Measurements from ENCODE around the gene TSPEAR.
A peak's percentile ranks its signal among the peaks of the same experiment; 100 is the strongest.

The TSPEAR gene

GRCh38 chr21:44740742-44741141 is 29.4 kb upstream of the TSPEAR start:
- TF ChIP-seq CTCF (IDR thresholded peaks at IDR 0.05; ENCODE audit: low read length, missing control alignments), result no peak
- DNase-seq (ENCODE audit: low read depth), result no peak
- H3K4me3 ChIP-seq (replicated peaks; ENCODE audit: low read depth, low read length), result no peak overlapping the region

GRCh38 chr21:44739316-44739715 is 27.9 kb upstream of the TSPEAR start:
- no peak for TF ChIP-seq CTCF (IDR thresholded peaks at IDR 0.05; ENCODE audit: low read length, missing control alignments)
- H3K4me3 ChIP-seq (replicated peaks; ENCODE audit: low read depth, low read length), result no peak overlapping the region
- no peak for DNase-seq (ENCODE audit: low read depth)

GRCh38 chr21:44738621-44739020 is 27.2 kb upstream of the TSPEAR start:
- DNase-seq (ENCODE audit: low read depth), result no peak
- H3K4me3 ChIP-seq (replicated peaks; ENCODE audit: low read depth, low read length), result no peak overlapping the region
- TF ChIP-seq CTCF (IDR thresholded peaks at IDR 0.05; ENCODE audit: low read length, missing control alignments), result no peak

GRCh38 chr21:44737706-44738354 is 26.5 kb upstream of the TSPEAR start:
- peak; percentile 38 for DNase-seq (ENCODE audit: low read depth)
- H3K4me3 ChIP-seq (replicated peaks; ENCODE audit: low read depth, low read length), result no peak overlapping the region
- TF ChIP-seq CTCF (IDR thresholded peaks at IDR 0.05; ENCODE audit: low read length, missing control alignments), result no peak

- no peak overlapping the region for H3K4me3 ChIP-seq (replicated peaks; ENCODE audit: low read depth, low read length)
- no peak for TF ChIP-seq CTCF (IDR thresholded peaks at IDR 0.05; ENCODE audit: low read length, missing control alignments)
- no peak for DNase-seq (ENCODE audit: low read depth)
Measured at GRCh38 chr21:44736291-44737004, 25.1 kb upstream of the TSPEAR start.

- H3K4me3 ChIP-seq (replicated peaks; ENCODE audit: low read depth, low read length), result no peak overlapping the region
- no peak for DNase-seq (ENCODE audit: low read depth)
- TF ChIP-seq CTCF (IDR thresholded peaks at IDR 0.05; ENCODE audit: low read length, missing control alignments), result no peak
Measured at GRCh38 chr21:44735821-44736220, 24.4 kb upstream of the TSPEAR start.

- H3K4me3 ChIP-seq (replicated peaks; ENCODE audit: low read depth, low read length), result no peak overlapping the region
- no peak for TF ChIP-seq CTCF (IDR thresholded peaks at IDR 0.05; ENCODE audit: low read length, missing control alignments)
- DNase-seq (ENCODE audit: low read depth), result no peak
Measured at GRCh38 chr21:44734841-44735240, 23.5 kb upstream of the TSPEAR start.

All from fibroblast of pulmonary artery (primary cell).